B cell (primary cell): ENCODE data around the gene BST1. TPM values are rescaled to one million over a fixed set of nuclear protein-coding genes. Genes with fewer than 3 reads are reported as not detected.

ENCODE experiments used
- ATAC-seq: fragments of 200-7000 bp; cut with Tn5 transposase; one replicate; pipeline ENCODE4 v1.10.0; 2021; ENCODE audit warnings: low read depth, mild to moderate bottlenecking, moderate number of reproducible peaks, moderate library complexity
- CTCF ChIA-PET: fragments of 350-600 bp; sonication (Branson Sonifier 250); formaldehyde crosslinking; loops from one replicate; lab custom pipeline; 2021; ENCODE audit warnings: antibody characterized with exemption, inconsistent platforms; lab: Charles Lee
- POLR2A ChIA-PET: fragments of 350-600 bp; sonication (Branson Sonifier 250); formaldehyde crosslinking; loops from one replicate; lab custom pipeline; 2021; ENCODE audit warnings: antibody characterized with exemption; lab: Charles Lee
- DNase-seq: peaks from one replicate; pipeline ENCODE4 v3.0.0; 2013
- H2AFZ ChIP-seq: 2 replicates; pipeline ENCODE4 v1.6.1; 2012; ENCODE audit warnings: mild to moderate bottlenecking, low read depth, low read length; ENCODE audit not compliant: insufficient read depth, poor library complexity, severe bottlenecking
- H3K27ac ChIP-seq, 2 donors: 1 replicate in 1 of 2; 2 replicates in 1 of 2; pipeline ENCODE4 v1.5.1; 2012 to 2013; ENCODE audit warnings: low read length in 2 of 2, mild to moderate bottlenecking in 2 of 2, moderate library complexity in 1 of 2
- H3K27me3 ChIP-seq, 4 experiments: fragments of 200-600 bp in 1 of 4; sonication (generic) in 1 of 4; replicated peaks in 1 of 4; 1 replicate in 2 of 4; 2 replicates in 2 of 4; pipeline versions ENCODE4 v1.6.1 to v1.7.0; 2013 to 2016; ENCODE audit warnings: low read length in 3 of 4, mild to moderate bottlenecking in 2 of 4, mixed read lengths in 1 of 4, moderate library complexity in 1 of 4; ENCODE audit not compliant: insufficient read depth in 4 of 4, control insufficient read depth in 3 of 4; ENCODE audit errors: control extremely low read depth in 1 of 4
- H3K36me3 ChIP-seq, 2 experiments: replicated peaks in 1 of 2; 1 replicate in 1 of 2; 2 replicates in 1 of 2; pipeline versions ENCODE4 v1.6.1 to v1.7.1; 2013; ENCODE audit warnings: low read length in 1 of 2; ENCODE audit not compliant: insufficient read depth in 2 of 2, control insufficient read depth in 1 of 2; ENCODE audit errors: control extremely low read depth in 1 of 2, extremely low read depth in 1 of 2
- H3K4me1 ChIP-seq, 2 donors: fragments of 200-600 bp in 1 of 2; sonication (generic) in 1 of 2; 1 replicate in 1 of 2; 2 replicates in 1 of 2; pipeline versions ENCODE4 v1.5.1 to v1.6.1; 2013 to 2017; ENCODE audit warnings: low read length in 2 of 2; ENCODE audit not compliant: control insufficient read depth in 2 of 2, insufficient read depth in 2 of 2
- H3K4me2 ChIP-seq: replicated peaks from 2 replicates; pipeline ENCODE3; 2012; ENCODE audit warnings: mild to moderate bottlenecking, low read depth, low read length; ENCODE audit not compliant: poor library complexity, severe bottlenecking
- H3K4me3 ChIP-seq, 5 experiments: fragments of 200-600 bp in 1 of 5; sonication (generic) in 1 of 5; 1 replicate in 3 of 5; 2 replicates in 2 of 5; pipeline versions ENCODE4 v1.5.1 to v1.7.0; 2011 to 2016; ENCODE audit warnings: low read length in 4 of 5, mild to moderate bottlenecking in 4 of 5, low read depth in 2 of 5, control low read depth in 1 of 5, moderate library complexity in 1 of 5; ENCODE audit not compliant: insufficient read depth in 1 of 5; ENCODE audit errors: control extremely low read depth in 1 of 5, extremely low read depth in 1 of 5
- H3K79me2 ChIP-seq: fragments of 200-600 bp; sonication (generic); one replicate; pipeline ENCODE4 v1.6.0; 2016; ENCODE audit warnings: low read length; ENCODE audit not compliant: control insufficient read depth, insufficient read depth
- H3K9ac ChIP-seq: fragments of 200-600 bp; sonication (generic); 2 replicates; pipeline ENCODE4 v1.6.1; 2017; ENCODE audit warnings: mild to moderate bottlenecking, low read length, moderate library complexity
- H3K9me3 ChIP-seq, 3 donors: one replicate each; pipeline versions ENCODE4 v1.6.1 to v1.7.1; 2013; ENCODE audit warnings: low read length in 2 of 3; ENCODE audit not compliant: control insufficient read depth in 2 of 3, insufficient read depth in 1 of 3; ENCODE audit errors: control extremely low read depth in 1 of 3
- H4K20me1 ChIP-seq: 2 replicates; pipeline ENCODE4 v1.6.0; 2012; ENCODE audit warnings: mild to moderate bottlenecking, low read length; ENCODE audit not compliant: insufficient read depth, control insufficient read depth, poor library complexity, severe bottlenecking
- H3K27ac Mint-ChIP-seq: one replicate; pipeline ENCODE4 v1.8.0; 2021; ENCODE audit warnings: mixed read lengths
- H3K27me3 Mint-ChIP-seq: one replicate; pipeline ENCODE4 v1.8.0; 2021; ENCODE audit warnings: mixed read lengths
- H3K4me1 Mint-ChIP-seq: one replicate; pipeline ENCODE4 v1.8.0; 2021; ENCODE audit warnings: mixed read lengths
- H3K4me3 Mint-ChIP-seq: one replicate; pipeline ENCODE4 v1.8.0; 2021; ENCODE audit warnings: mixed read lengths
- H3K9me3 Mint-ChIP-seq: one replicate; pipeline ENCODE4 v1.8.0; 2022; ENCODE audit warnings: mixed read lengths; ENCODE audit not compliant: insufficient read depth
- CTCF ChIP-seq: fragments of 200-600 bp; IDR thresholded peaks from one replicate; pipeline ENCODE4 v1.8.0; 2022; ENCODE audit warnings: antibody characterized with exemption, mild to moderate bottlenecking
- EZH2 ChIP-seq: IDR thresholded peaks from 2 replicates; pipeline ENCODE4 v1.6.1; 2012; ENCODE audit warnings: borderline replicate concordance, low read depth, mild to moderate bottlenecking, moderate library complexity, low read length; ENCODE audit not compliant: insufficient read depth, poor library complexity, severe bottlenecking
- WGBS: methylation state at CpG from one replicate; pipeline ENCODE4 v1.1.5; 2013; ENCODE audit warnings: missing lambda C conversion rate; ENCODE audit not compliant: insufficient coverage; 5-methylcytosine and 5-hydroxymethylcytosine counted together
- intact Hi-C: fragments of 100-400 bp; cut with micrococcal nuclease; formaldehyde crosslinking; loops from one replicate; pipeline ENCODE4 v1.10.0; 2022
- polyA plus RNA-seq: library from polyadenylated mRNA; depleted of rRNA; stranded (reverse); fragments of >200 nt; gene quantifications from 2 replicates; pipeline ENCODE4 v1.2.3, GENCODE V29; 2012
- total RNA-seq, 2 donors: library from RNA; stranded (reverse); fragments of 120-200 nt in 1 of 2; gene quantifications; 1 replicate in 1 of 2; 2 replicates in 1 of 2; pipeline versions ENCODE4 v1.2.3 to v1.2.4, GENCODE V29; 2013 to 2022

Gene BST1
- total and polyA plus RNA-seq, 2 donors (not counting 1 experiment from before 2014, with no cell fraction given), result 0.32 to 1.00 TPM

GRCh38 chr4:15755321-15756155 is 52.7 kb downstream of the BST1 start:
- H2AFZ ChIP-seq, result no peak overlapping the region
- ChIA-PET CTCF (interaction anchor here (0.7 to 2.5 kb wide), 12 partner anchors 8 to 246 kb away, joined by 3 to 12 read pairs (median 5); partner anchors contain the start of gene FGFBP2), POLR2A (no interaction called here)
- peak overlapping the region; percentile 56 for H3K4me2 ChIP-seq
- no peaks in the 10 kb centered on the region for H3K36me3 ChIP-seq
- no peak for TF ChIP-seq EZH2
- no peak for TF ChIP-seq CTCF
- no peak for DNase-seq
- H3K9me3 ChIP-seq, result no peaks in the 10 kb centered on the region
- peak overlapping the region; percentile 63 for H3K4me3 Mint-ChIP-seq
- no peaks in the 10 kb centered on the region for H3K79me2 ChIP-seq
- peaks cover 34% of the 10 kb centered on the region for H3K4me1 Mint-ChIP-seq
- no peaks in the 10 kb centered on the region for H4K20me1 ChIP-seq
- H3K4me1 ChIP-seq, result peaks cover 24 to 28% of the 10 kb centered on the region in 2 donors
- intact Hi-C loops, result no loop called here
- H3K27ac ChIP-seq, result no peak overlapping the region
- no peak for ATAC-seq
- no CpG with 5 or more reads among the region's 4 CpGs for WGBS
- no peaks in the 10 kb centered on the region for H3K27me3 ChIP-seq
- H3K4me3 ChIP-seq, result peak overlapping the region in 2 of 5 experiments; percentile 33 to 44
- no peaks in the 10 kb centered on the region for H3K27me3 Mint-ChIP-seq
- H3K9me3 Mint-ChIP-seq, result peaks cover 6% of the 10 kb centered on the region
- H3K27ac Mint-ChIP-seq, result no peak overlapping the region
- H3K9ac ChIP-seq, result peak overlapping the region; percentile 29

- peak overlapping the region; percentile 38 for H3K27ac Mint-ChIP-seq
- CTCF ChIA-PET, result interaction anchor here (0.7 to 2.5 kb wide), 16 partner anchors 8 to 476 kb away, joined by 3 to 12 read pairs (median 4); partner anchors contain the start of gene FGFBP2
- WGBS, result 0% methylated on average over 2 of the region's 6 CpGs
Observed at GRCh38 chr4:15756361-15756861, 53.5 kb downstream of the BST1 start.

More at GRCh38 chr4:15756361-15756861, 53.5 kb downstream of the BST1 start:
- Histone ChIP-seq H3K79me2 (no peaks in the 10 kb centered on the region), H3K27me3 (no peaks in the 10 kb centered on the region), H3K4me3 (peak overlapping the region; percentile 12 to 44 (median 29)), H3K4me2 (peak overlapping the region; percentile 56), H3K9me3 (no peaks in the 10 kb centered on the region), H4K20me1 (no peaks in the 10 kb centered on the region), H3K9ac (peak overlapping the region; percentile 29), H3K36me3 (no peaks in the 10 kb centered on the region), H3K4me1 (peaks cover 24 to 28% of the 10 kb centered on the region in 2 donors), H2AFZ (peak overlapping the region; percentile 61), H3K27ac (no peak overlapping the region)
- TF ChIP-seq CTCF, result peak; percentile 67
- no peak for TF ChIP-seq EZH2
- Mint-ChIP-seq H3K9me3 (no peaks in the 10 kb centered on the region), H3K27me3 (no peaks in the 10 kb centered on the region), H3K4me1 (peaks cover 34% of the 10 kb centered on the region), H3K4me3 (peak overlapping the region; percentile 63)
- ATAC-seq (peak; percentile 81), DNase-seq (peak; percentile 61)
- POLR2A ChIA-PET, result no interaction called here
- intact Hi-C loops, result no loop called here
